C4-2B (cell line): ENCODE results near the gene PRDM15.

ENCODE experiments used
- H3K27ac ChIP-seq: fragments of 450-650 bp; 2 replicates; pipeline ENCODE4 v1.5.1; 2017
- CTCF ChIP-seq: fragments of 450-650 bp; conservative IDR thresholded peaks from 2 replicates; pipeline ENCODE4 v1.5.1; 2017; ENCODE audit warnings: mild to moderate bottlenecking
- ZFX ChIP-seq: fragments of 450-650 bp; IDR thresholded peaks from 2 replicates; pipeline ENCODE4 v1.6.1; 2017

The PRDM15 gene

GRCh38 chr21:41831866-41832595, 47.1 kb downstream of the PRDM15 start:
- no peak overlapping the region for H3K27ac ChIP-seq
- no peak for TF ChIP-seq CTCF
- TF ChIP-seq ZFX: no peak

GRCh38 chr21:41831453-41831831, 47.7 kb downstream of the PRDM15 start:
- TF ChIP-seq CTCF: no peak
- no peak for TF ChIP-seq ZFX
- H3K27ac ChIP-seq: no peak overlapping the region

GRCh38 chr21:41830764-41831452, 48.2 kb downstream of the PRDM15 start:
- H3K27ac ChIP-seq: no peak overlapping the region
- TF ChIP-seq CTCF (no peak), ZFX (no peak)

GRCh38 chr21:41830145-41830707, 48.9 kb downstream of the PRDM15 start:
- H3K27ac ChIP-seq: no peak overlapping the region
- no peak for TF ChIP-seq CTCF
- TF ChIP-seq ZFX: no peak

- no peak for TF ChIP-seq ZFX
- TF ChIP-seq CTCF: no peak
- H3K27ac ChIP-seq: no peak overlapping the region
These were observed 50.2 kb downstream of the PRDM15 start for GRCh38 chr21:41828884-41829360.

GRCh38 chr21:41827951-41828883, 50.9 kb downstream of the PRDM15 start:
- TF ChIP-seq CTCF (no peak), ZFX (no peak)

More at GRCh38 chr21:41827951-41828883, 50.9 kb downstream of the PRDM15 start:
- no peak overlapping the region for H3K27ac ChIP-seq
